Neural progenitor cell (in vitro differentiated cells): Measurements from ENCODE around the gene KCNMA1.

Experiments
- EZH2 ChIP-seq: fragments of 200-600 bp; sonication (generic); IDR thresholded peaks from 2 replicates; pipeline ENCODE4 v1.6.1; 2017; ENCODE audit warnings: antibody characterized with exemption, mild to moderate bottlenecking, moderate library complexity
- TF ChIP-seq, protein P1 (sequence below): fragments of 200-600 bp; sonication (generic); IDR thresholded peaks from 2 replicates; pipeline ENCODE4 v1.5.1; 2017; ENCODE audit warnings: antibody characterized with exemption, mild to moderate bottlenecking

DNA sequence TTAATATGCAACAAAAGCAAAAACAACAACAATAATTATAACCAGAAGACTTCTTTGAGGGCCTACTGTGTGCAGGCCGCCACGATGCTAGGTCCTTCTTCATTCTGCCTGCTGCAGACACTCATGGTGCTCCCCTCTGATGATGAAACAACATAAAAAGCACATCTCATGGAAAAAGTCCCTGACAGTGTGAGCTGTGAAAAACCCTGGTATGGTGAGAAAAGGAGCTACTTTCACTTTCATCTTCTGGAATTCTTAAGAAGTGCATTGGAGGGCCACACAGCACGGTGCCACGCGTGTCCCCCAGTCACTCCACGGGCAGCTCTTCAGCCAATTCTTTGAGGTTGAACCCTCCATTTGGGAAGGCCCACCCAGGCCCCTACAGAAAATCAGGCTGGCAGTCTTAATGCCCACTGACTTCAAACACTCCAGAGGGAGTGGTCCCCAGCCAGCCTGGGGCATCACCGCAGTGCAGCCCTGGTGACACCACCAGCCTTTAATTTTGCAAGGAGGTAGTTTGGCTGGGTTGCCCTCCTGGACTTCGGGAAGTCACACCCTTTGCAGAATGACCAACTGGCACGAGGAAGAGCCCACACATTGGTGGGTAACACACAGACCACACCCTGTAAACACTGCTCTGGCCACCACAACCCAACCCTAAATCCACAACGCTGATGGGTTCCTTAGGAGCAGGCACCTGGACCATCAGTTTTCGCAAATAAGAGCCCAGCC is 7.7 kb downstream of the KCNMA1 start:
- TF ChIP-seq EZH2: no peak
- TF ChIP-seq, protein P1, sequence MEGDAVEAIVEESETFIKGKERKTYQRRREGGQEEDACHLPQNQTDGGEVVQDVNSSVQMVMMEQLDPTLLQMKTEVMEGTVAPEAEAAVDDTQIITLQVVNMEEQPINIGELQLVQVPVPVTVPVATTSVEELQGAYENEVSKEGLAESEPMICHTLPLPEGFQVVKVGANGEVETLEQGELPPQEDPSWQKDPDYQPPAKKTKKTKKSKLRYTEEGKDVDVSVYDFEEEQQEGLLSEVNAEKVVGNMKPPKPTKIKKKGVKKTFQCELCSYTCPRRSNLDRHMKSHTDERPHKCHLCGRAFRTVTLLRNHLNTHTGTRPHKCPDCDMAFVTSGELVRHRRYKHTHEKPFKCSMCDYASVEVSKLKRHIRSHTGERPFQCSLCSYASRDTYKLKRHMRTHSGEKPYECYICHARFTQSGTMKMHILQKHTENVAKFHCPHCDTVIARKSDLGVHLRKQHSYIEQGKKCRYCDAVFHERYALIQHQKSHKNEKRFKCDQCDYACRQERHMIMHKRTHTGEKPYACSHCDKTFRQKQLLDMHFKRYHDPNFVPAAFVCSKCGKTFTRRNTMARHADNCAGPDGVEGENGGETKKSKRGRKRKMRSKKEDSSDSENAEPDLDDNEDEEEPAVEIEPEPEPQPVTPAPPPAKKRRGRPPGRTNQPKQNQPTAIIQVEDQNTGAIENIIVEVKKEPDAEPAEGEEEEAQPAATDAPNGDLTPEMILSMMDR: no peak
